ENCODE measurements around the gene FFAR1.

The FFAR1 gene

DNA sequence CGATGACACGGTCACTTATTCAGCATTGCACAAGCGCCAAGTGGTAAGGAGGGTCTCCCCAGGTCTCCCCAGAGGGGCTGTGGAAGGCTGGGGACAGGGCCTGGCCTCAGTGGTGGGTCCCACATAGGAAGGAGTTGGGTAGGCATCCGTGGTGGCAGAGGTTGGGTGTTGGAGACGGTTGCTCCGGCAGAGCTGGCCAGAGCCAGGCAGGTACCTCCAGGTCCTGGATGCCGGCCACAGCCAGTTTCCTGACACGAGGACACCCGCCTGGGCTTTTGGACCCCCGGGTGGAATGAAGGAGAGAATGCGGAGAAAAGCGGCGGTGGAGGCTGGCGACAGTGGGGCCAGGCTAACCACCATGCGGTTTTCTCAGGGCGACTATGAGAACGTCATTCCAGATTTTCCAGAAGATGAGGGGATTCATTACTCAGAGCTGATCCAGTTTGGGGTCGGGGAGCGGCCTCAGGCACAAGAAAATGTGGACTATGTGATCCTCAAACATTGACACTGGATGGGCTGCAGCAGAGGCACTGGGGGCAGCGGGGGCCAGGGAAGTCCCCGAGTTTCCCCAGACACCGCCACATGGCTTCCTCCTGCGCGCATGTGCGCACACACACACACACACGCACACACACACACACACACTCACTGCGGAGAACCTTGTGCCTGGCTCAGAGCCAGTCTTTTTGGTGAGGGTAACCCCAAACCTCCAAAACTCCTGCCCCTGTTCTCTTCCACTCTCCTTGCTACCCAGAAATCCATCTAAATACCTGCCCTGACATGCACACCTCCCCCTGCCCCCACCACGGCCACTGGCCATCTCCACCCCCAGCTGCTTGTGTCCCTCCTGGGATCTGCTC, 1.3 kb upstream of the FFAR1 start:
- POLR2A ChIA-PET = no interaction called here
- TF ChIP-seq SUZ12 (IDR thresholded peaks at IDR 0.05) = no peak
- no peak for TF ChIP-seq SP1 (IDR thresholded peaks at IDR 0.05)
- no peak for TF ChIP-seq PKNOX1 (IDR thresholded peaks at IDR 0.05)
- no peak for TF ChIP-seq ZNF384 (IDR thresholded peaks at IDR 0.05)
- no peak for TF ChIP-seq ARNT (IDR thresholded peaks at IDR 0.05)
- no peak for TF ChIP-seq ELF4 (IDR thresholded peaks at IDR 0.05)
- TF ChIP-seq FOXA1 (IDR thresholded peaks at IDR 0.05) = no peak
- no peak for TF ChIP-seq CTBP1 (IDR thresholded peaks at IDR 0.05; ENCODE audit: borderline replicate concordance)
- no peak for TF ChIP-seq FOXM1 (IDR thresholded peaks at IDR 0.05; ENCODE audit: borderline replicate concordance)
- no peak for TF ChIP-seq L3MBTL2 (conservative IDR thresholded peaks at IDR 0.05)
- TF ChIP-seq FOXK2 (IDR thresholded peaks at IDR 0.05) = no peak
- TF ChIP-seq TARDBP (IDR thresholded peaks at IDR 0.05) = no peak
- no peak for TF ChIP-seq NFRKB (IDR thresholded peaks at IDR 0.05)
- no peak for TF ChIP-seq BHLHE40 (IDR thresholded peaks at IDR 0.05; ENCODE audit: borderline replicate concordance)
- no peak for TF ChIP-seq HDGF (IDR thresholded peaks at IDR 0.05; ENCODE audit: borderline replicate concordance)
- no peak for TF ChIP-seq LEF1 (IDR thresholded peaks at IDR 0.05; ENCODE audit: borderline replicate concordance)
- no peak for DNase-seq (ENCODE audit: extremely low spot score)
- CTCF ChIA-PET = no interaction called here

- TF ChIP-seq PKNOX1 (IDR thresholded peaks at IDR 0.05) = no peak
- TF ChIP-seq FOXA1 (IDR thresholded peaks at IDR 0.05) = no peak
- TF ChIP-seq HDGF (IDR thresholded peaks at IDR 0.05; ENCODE audit: borderline replicate concordance) = no peak
- no peak for TF ChIP-seq TARDBP (IDR thresholded peaks at IDR 0.05)
- no peak for TF ChIP-seq L3MBTL2 (conservative IDR thresholded peaks at IDR 0.05)
- no peak for TF ChIP-seq FOXM1 (IDR thresholded peaks at IDR 0.05; ENCODE audit: borderline replicate concordance)
- TF ChIP-seq BHLHE40 (IDR thresholded peaks at IDR 0.05; ENCODE audit: borderline replicate concordance) = no peak
- TF ChIP-seq SP1 (IDR thresholded peaks at IDR 0.05) = no peak
- TF ChIP-seq LEF1 (IDR thresholded peaks at IDR 0.05; ENCODE audit: borderline replicate concordance) = no peak
- no peak for TF ChIP-seq FOXK2 (IDR thresholded peaks at IDR 0.05)
- CTCF ChIA-PET = no interaction called here
- POLR2A ChIA-PET = no interaction called here
- no peak for DNase-seq (ENCODE audit: extremely low spot score)
These were observed 212 bp downstream of the FFAR1 start for GRCh38 chr19:35347930-35348298.

DNA sequence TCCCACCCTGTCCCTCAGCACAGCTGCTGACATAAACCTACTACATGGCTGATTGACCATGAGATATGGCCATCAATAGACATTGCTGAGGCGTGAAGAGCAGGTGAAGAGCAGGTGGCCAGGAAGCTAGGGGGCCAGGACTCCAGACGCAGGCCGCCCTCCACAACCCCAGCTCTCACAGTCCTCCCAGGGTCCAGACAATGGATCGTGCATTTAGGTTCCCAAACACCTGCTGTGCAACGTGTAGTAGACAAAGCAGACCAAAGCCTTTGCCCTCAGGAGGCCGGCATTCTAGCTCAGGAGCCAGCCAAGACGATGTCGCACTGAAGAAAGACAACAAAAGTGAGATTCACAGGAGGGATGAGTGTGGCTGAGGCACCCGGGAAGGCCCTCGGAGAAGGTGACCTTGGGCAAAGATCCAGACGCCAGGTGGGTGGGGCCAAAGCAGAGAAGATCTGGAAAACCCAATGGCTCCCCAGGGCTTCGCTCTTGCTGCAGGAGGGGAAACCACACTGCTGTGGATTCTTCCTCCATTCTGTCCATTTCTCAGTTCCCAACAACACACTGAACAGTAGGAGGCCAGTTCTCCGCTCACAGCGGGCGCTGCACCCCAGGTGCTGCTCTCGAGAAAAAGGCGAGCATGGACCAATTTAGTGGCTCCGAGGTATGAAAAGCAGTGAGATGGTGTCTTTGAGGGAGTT, 1.4 kb downstream of the FFAR1 start:
- no peak for DNase-seq (ENCODE audit: extremely low spot score)
- ChIA-PET POLR2A (no interaction called here), CTCF (interaction anchor here (0.6 to 1.0 kb wide), 2 partner anchors 146 to 278 kb away, joined by 4 read pairs; no protein-coding TSS in a partner anchor)
- TF ChIP-seq SP1 (IDR thresholded peaks at IDR 0.05) (no peak), FOXK2 (IDR thresholded peaks at IDR 0.05) (no peak), NFRKB (IDR thresholded peaks at IDR 0.05) (no peak), HDGF (IDR thresholded peaks at IDR 0.05; ENCODE audit: borderline replicate concordance) (no peak), ELF4 (IDR thresholded peaks at IDR 0.05) (no peak), LEF1 (IDR thresholded peaks at IDR 0.05; ENCODE audit: borderline replicate concordance) (no peak)

DNA sequence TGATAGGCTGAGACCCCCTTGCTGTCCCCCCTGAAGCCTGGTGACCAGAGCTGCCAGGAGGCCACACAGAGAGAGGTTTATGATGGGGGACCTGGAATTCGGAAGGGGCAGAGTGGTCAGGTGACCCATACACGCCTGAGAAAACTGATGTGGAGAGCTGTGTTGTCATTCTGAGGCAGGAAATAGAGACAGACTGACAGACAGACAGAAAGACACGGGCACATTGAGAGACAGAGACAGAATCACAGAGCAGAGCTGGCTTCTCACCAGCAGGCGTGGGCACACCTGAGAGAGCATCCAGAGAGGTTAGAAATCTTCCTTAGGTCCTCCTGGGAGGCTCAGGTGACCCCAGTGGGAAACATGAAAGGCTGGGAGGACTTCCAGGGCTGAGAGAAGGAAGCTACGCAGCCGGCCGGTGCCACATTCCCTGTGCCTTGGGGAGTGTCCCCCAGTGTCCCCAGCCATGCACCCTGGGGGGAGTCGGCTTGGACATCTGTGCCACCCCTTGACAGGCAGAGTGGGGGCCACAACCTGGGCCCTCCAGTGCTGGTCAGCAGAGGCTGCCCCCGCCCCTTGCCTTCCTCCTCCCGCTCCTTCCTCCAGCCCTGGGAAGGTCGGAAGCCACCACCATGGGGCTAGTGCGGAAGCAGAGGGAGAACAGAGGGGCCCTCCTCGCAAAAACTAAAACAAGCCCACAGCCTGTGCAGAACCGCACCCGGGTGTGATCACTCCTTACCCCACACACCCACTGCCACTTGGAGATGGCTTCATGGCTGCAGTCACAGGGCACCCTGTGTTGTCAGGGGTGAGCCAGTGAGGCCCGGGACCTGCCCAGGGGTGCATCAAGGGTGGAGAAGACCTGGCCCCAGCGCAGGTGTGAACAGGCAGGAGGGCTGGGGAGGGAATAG, 2.2 kb downstream of the FFAR1 start:
- ChIA-PET CTCF (interaction anchor here (1.0 kb wide), 1 partner anchor 145 kb away, joined by 4 read pairs; no protein-coding TSS in a partner anchor), POLR2A (no interaction called here)
- TF ChIP-seq ELF4 (IDR thresholded peaks at IDR 0.05) = no peak
- no peak for TF ChIP-seq PKNOX1 (IDR thresholded peaks at IDR 0.05)
- DNase-seq (ENCODE audit: extremely low spot score) = no peak

DNA sequence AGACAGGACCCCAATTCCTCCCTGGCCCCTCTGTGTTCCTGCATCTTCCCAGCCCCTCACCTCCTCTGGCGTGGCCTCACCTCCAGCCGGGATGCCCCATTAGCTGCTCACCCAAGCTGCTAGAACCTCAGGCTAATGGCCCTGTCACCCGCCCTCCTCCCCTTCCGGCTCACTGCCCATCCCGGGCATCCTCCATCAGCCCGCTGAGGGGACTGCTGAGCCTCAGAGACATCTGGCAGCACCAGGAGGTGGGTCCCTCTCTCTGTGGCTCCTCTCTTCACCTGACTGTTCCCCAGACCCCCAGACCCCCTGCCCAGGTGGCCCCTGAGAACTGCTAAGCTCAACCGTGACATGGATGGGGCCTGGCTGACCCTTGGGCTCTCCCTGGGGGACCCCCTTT, 2.9 kb downstream of the FFAR1 start:
- no peak for DNase-seq (ENCODE audit: extremely low spot score)
- ChIA-PET POLR2A (no interaction called here), CTCF (no interaction called here)
- TF ChIP-seq HDGF (IDR thresholded peaks at IDR 0.05; ENCODE audit: borderline replicate concordance) (no peak), SP1 (IDR thresholded peaks at IDR 0.05) (no peak), FOXK2 (IDR thresholded peaks at IDR 0.05) (no peak), PKNOX1 (IDR thresholded peaks at IDR 0.05) (no peak), NFRKB (IDR thresholded peaks at IDR 0.05) (no peak), FOXM1 (IDR thresholded peaks at IDR 0.05; ENCODE audit: borderline replicate concordance) (no peak), FOXA1 (IDR thresholded peaks at IDR 0.05) (no peak)
